ENCODE measurements around the gene BAZ2B.

GRCh38 chr2:159489476-159489875 is 126.9 kb downstream of the BAZ2B start:
- TF ChIP-seq CTCF (conservative IDR thresholded peaks at IDR 0.05) (no peak), EZH2 (IDR thresholded peaks at IDR 0.05; ENCODE audit: low read depth) (no peak)

All from PC-9 (cell line).